Central memory CD4-positive, alpha-beta T cell (primary cell): ENCODE results near the gene RHOC.

Experiments used
- DNase-seq: peaks from one replicate; pipeline ENCODE4 v3.0.0; 2022

The RHOC gene

GRCh38 chr1:112701227-112702066 lies 5.5 kb downstream of the RHOC start:
- no peak for DNase-seq

GRCh38 chr1:112700290-112701226 lies 6.4 kb downstream of the RHOC start:
- peak; percentile 38 for DNase-seq

GRCh38 chr1:112699425-112700144 lies 7.3 kb downstream of the RHOC start:
- DNase-seq: no peak

GRCh38 chr1:112698366-112699310 lies 8.3 kb downstream of the RHOC start:
- DNase-seq: no peak

GRCh38 chr1:112697781-112698201 lies 9.1 kb downstream of the RHOC start:
- no peak for DNase-seq

GRCh38 chr1:112696578-112697314 lies 10.2 kb downstream of the RHOC start:
- no peak for DNase-seq

- no peak for DNase-seq
Measured at GRCh38 chr1:112695276-112695675, 11.7 kb downstream of the RHOC start.

GRCh38 chr1:112694363-112694929 lies 12.5 kb downstream of the RHOC start:
- DNase-seq: no peak

- no peak for DNase-seq
Measured at GRCh38 chr1:112693821-112694220, 13.1 kb downstream of the RHOC start.

GRCh38 chr1:112692681-112693080 lies 14.2 kb downstream of the RHOC start:
- no peak for DNase-seq

- no peak for DNase-seq
Measured at GRCh38 chr1:112689842-112690237, 17.1 kb downstream of the RHOC start.

- no peak for DNase-seq
Measured at GRCh38 chr1:112689196-112689841, 17.6 kb downstream of the RHOC start.

- no peak for DNase-seq
Measured at GRCh38 chr1:112688781-112689193, 18.1 kb downstream of the RHOC start.

GRCh38 chr1:112687785-112688496 lies 19.0 kb downstream of the RHOC start:
- DNase-seq: no peak

GRCh38 chr1:112687361-112687760 lies 19.6 kb downstream of the RHOC start:
- no peak for DNase-seq

GRCh38 chr1:112686835-112687234 lies 20.1 kb downstream of the RHOC start:
- no peak for DNase-seq

GRCh38 chr1:112686417-112686816 lies 20.5 kb downstream of the RHOC start:
- no peak for DNase-seq

GRCh38 chr1:112685913-112686312 lies 21.0 kb downstream of the RHOC start:
- no peak for DNase-seq

- no peak for DNase-seq
Measured at GRCh38 chr1:112678605-112679004, 28.3 kb downstream of the RHOC start.
